Dedifferentiated amniotic fluid mesenchymal stem cell (primary cell): Measurements from ENCODE around the gene POP4.
A peak's percentile ranks its signal among the peaks of the same experiment; 100 is the strongest.

Source experiments
- DNase-seq: peaks from one replicate; pipeline ENCODE4 v3.0.0-alpha.2; 2016; ENCODE audit errors: extremely low spot score

Gene POP4

DNA sequence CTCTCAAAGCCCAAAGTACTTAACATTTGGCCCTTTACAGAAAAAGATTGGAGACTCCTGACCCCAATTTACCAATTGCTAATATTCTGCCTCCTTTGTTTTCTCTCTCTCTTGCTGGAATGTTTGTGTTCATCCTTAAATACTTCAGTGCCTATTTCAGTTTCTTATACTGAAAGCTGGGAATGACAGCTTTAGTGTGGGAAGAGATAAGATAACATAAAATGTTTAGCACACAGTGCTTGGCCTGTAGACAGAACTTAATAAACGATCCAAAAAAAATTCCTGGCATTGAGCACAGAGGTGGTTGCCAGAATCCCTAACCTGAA, 56.2 kb downstream of the POP4 start:
- no peak for DNase-seq

DNA sequence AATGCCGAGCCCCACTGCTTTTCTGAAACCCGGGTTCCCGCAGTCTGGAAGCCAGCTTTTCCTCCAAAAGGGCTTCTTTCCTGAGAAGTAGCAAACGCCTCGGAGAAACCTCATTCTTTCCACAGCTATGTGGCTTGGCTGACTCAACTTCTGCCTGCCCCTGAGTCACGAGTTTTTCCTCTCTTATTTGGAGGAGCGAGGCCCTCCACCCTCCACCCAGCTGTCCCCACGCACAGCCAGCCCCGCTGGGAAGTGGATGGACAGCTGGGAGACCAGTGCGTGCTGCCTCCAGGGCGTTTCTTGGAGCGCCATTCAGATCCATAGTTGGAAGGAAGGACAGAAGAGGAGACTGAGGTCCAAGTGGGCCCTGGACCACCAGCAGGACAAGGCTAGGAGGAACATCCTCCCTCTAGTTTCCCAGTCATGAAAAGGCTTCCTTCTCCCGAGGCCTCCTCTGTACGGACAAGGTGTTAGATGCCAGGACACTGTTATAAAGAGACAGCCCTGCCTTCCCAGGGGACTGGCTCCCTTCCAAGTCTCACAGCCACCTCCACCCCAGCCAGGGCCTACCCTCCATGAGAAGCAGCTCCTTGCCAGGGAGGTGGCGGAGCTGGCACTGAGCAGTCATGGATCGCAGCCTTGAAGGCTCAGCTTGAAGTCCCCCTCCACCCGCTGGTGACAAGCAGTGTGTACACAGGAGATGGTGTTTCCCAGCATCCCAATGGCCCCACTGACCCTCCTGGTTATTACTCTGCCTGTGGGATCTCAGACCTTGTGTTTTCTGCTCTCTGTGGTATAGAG, 56.7 kb downstream of the POP4 start:
- DNase-seq, result peak; percentile 95

DNA sequence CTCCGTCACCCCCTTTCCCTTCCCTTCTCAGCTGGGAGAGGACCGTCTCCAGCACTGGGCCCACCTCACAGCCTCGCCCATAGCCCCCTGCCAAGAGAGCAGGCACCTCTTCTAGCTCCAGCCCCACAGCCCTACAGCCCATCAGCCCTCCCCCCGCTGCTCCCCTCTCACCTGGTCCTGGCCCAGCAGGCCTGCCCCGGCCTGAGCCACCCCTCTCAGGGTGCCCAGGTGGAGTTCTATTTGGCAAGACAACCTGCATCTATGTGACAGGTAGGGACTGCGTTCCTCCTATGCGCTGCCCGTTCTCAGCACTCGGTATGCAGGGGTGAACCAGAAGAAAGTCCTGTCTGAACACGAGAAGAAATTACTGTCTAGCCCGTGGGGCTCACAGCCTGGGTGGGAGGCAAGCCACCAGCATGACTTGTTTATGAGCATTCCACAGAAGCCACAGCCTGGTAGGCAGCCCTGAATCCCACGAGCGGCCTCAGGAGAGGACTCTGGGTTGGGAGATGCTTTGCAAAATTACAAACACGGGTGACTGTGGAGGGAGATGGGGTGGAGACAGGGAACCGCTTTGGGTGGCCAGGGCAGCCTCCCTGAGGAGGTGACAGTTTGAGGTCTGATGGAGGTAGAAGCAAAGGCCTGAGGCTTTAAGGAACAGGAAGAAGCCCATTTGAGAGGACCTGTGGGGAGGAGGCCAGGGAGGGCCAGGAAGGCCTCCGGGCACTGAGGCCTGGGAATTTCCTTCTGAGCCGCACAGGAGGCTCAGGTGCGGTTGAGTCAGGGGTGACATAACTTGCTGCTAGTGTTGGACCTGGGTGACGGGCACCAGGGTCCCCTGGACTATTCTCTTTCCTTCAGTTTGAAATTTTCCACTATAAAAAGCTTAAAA, 58.0 kb downstream of the POP4 start:
- no peak for DNase-seq

GRCh38 chr19:29664753-29665214, 58.7 kb downstream of the POP4 start:
- no peak for DNase-seq

- peak; percentile 49 for DNase-seq
These were observed 59.2 kb downstream of the POP4 start, which contains the start of gene PLEKHF1 for GRCh38 chr19:29665215-29665825. Gene PLEKHF1, plus strand, starts transcription at chr19:29665461. Its CDS starts 8,379 bp downstream, at chr19:29673840.

- no peak for DNase-seq
These were observed 59.9 kb downstream of the POP4 start for GRCh38 chr19:29665826-29666577.
